HCT116 (cell line): Measurements from ENCODE around the gene IL19.

ENCODE experiments used
- CEBPB ChIP-seq: IDR thresholded peaks from 2 replicates; pipeline ENCODE4 v1.6.1; 2012; ENCODE audit warnings: low read depth
- EGR1 ChIP-seq: IDR thresholded peaks from 2 replicates; pipeline ENCODE4 v1.6.1; 2012; ENCODE audit warnings: low read depth
- EZH2phosphoT487 ChIP-seq: fragments of 200-600 bp; IDR thresholded peaks from 2 replicates; pipeline ENCODE4 v1.6.1; 2018; ENCODE audit warnings: antibody characterized with exemption, borderline replicate concordance
- POLR2A ChIP-seq: IDR thresholded peaks from 2 replicates; pipeline ENCODE4 v1.7.0; 2011; ENCODE audit warnings: borderline replicate concordance; ENCODE audit not compliant: insufficient read depth, insufficient read length; ENCODE audit errors: extremely low read depth
- POLR2AphosphoS5 ChIP-seq: IDR thresholded peaks from 2 replicates; pipeline ENCODE4 v1.6.1; 2011; ENCODE audit warnings: mild to moderate bottlenecking, low read depth, low read length, moderate library complexity
- RAD21 ChIP-seq: IDR thresholded peaks from 2 replicates; pipeline ENCODE4 v1.6.1; 2012; ENCODE audit warnings: low read depth, mild to moderate bottlenecking
- SIN3A ChIP-seq: IDR thresholded peaks from 2 replicates; pipeline ENCODE4 v1.6.1; 2012; ENCODE audit warnings: low read depth
- YY1 ChIP-seq: IDR thresholded peaks from 2 replicates; pipeline ENCODE4 v1.6.1; 2011; ENCODE audit warnings: low read length, low read depth, moderate library complexity, mild to moderate bottlenecking; ENCODE audit not compliant: insufficient replicate concordance; ENCODE audit errors: extremely low read depth
- ZFX ChIP-seq: fragments of 450-650 bp; IDR thresholded peaks from 2 replicates; pipeline ENCODE4 v1.6.1; 2017
- ZNF274 ChIP-seq: fragments of 200-500 bp; sonication (Bioruptor generic); IDR thresholded peaks from 2 replicates; pipeline ENCODE4 v1.6.1; 2014; ENCODE audit warnings: mild to moderate bottlenecking, low read depth, low read length, inconsistent platforms
- TF ChIP-seq, protein P1 (sequence below): IDR thresholded peaks from 2 replicates; pipeline ENCODE4 v1.6.1; 2012
- TF ChIP-seq, protein P2 (sequence below), 3 experiments: fragments of 200-600 bp in 1 of 3; sonication (generic) in 1 of 3; IDR thresholded peaks in 2 of 3; conservative IDR thresholded peaks in 1 of 3; 2 replicates each; pipeline ENCODE4 v1.5.1; 2012 to 2017; ENCODE audit warnings: low read depth in 2 of 3, low read length in 2 of 3, antibody characterized with exemption in 1 of 3, borderline replicate concordance in 1 of 3, control low read depth in 1 of 3, mild to moderate bottlenecking in 1 of 3, mixed read lengths in 1 of 3, mixed run types in 1 of 3, moderate library complexity in 1 of 3; ENCODE audit not compliant: insufficient read depth in 1 of 3
- TF ChIP-seq, protein P3 (sequence below): IDR thresholded peaks from 2 replicates; pipeline ENCODE4 v1.6.1; 2012; ENCODE audit warnings: low read depth

DNA sequence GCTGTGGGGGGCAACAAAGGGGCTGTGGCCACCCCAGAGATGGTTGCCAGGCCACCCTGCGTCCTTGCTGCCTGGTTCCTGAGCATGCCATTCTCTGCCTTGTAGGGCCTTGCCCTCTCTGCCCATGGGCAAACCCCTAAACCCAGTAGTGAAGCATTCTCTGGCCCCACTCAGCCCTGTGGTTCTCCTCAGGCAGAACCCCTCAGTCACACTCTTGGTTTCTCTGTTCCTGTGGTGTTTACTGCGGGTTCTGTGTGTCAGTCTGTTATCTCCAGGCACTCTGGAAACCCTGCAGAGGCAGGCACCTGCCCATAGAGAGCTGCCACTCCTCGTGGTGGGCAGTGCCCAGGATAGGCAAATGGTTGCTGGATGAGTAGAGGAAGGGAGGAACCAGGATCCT lies 41.1 kb upstream of the IL19 start:
- TF ChIP-seq, protein P1, sequence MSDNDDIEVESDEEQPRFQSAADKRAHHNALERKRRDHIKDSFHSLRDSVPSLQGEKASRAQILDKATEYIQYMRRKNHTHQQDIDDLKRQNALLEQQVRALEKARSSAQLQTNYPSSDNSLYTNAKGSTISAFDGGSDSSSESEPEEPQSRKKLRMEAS = no peak
- TF ChIP-seq EZH2phosphoT487 = no peak
- no peak for TF ChIP-seq ZNF274
- TF ChIP-seq POLR2A = no peak
- TF ChIP-seq, protein P2, sequence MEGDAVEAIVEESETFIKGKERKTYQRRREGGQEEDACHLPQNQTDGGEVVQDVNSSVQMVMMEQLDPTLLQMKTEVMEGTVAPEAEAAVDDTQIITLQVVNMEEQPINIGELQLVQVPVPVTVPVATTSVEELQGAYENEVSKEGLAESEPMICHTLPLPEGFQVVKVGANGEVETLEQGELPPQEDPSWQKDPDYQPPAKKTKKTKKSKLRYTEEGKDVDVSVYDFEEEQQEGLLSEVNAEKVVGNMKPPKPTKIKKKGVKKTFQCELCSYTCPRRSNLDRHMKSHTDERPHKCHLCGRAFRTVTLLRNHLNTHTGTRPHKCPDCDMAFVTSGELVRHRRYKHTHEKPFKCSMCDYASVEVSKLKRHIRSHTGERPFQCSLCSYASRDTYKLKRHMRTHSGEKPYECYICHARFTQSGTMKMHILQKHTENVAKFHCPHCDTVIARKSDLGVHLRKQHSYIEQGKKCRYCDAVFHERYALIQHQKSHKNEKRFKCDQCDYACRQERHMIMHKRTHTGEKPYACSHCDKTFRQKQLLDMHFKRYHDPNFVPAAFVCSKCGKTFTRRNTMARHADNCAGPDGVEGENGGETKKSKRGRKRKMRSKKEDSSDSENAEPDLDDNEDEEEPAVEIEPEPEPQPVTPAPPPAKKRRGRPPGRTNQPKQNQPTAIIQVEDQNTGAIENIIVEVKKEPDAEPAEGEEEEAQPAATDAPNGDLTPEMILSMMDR (IDR thresholded peaks at IDR 0.05 in 2 of 3, conservative IDR thresholded peaks at IDR 0.05 in 1 of 3; ENCODE audit: borderline replicate concordance in 1 of 3, insufficient read depth in 1 of 3, low read depth in 2 of 3, low read length in 2 of 3) = no peak
- TF ChIP-seq POLR2AphosphoS5 = no peak
- no peak for TF ChIP-seq YY1
- no peak for TF ChIP-seq SIN3A
- TF ChIP-seq ZFX = no peak
- TF ChIP-seq, protein P3, sequence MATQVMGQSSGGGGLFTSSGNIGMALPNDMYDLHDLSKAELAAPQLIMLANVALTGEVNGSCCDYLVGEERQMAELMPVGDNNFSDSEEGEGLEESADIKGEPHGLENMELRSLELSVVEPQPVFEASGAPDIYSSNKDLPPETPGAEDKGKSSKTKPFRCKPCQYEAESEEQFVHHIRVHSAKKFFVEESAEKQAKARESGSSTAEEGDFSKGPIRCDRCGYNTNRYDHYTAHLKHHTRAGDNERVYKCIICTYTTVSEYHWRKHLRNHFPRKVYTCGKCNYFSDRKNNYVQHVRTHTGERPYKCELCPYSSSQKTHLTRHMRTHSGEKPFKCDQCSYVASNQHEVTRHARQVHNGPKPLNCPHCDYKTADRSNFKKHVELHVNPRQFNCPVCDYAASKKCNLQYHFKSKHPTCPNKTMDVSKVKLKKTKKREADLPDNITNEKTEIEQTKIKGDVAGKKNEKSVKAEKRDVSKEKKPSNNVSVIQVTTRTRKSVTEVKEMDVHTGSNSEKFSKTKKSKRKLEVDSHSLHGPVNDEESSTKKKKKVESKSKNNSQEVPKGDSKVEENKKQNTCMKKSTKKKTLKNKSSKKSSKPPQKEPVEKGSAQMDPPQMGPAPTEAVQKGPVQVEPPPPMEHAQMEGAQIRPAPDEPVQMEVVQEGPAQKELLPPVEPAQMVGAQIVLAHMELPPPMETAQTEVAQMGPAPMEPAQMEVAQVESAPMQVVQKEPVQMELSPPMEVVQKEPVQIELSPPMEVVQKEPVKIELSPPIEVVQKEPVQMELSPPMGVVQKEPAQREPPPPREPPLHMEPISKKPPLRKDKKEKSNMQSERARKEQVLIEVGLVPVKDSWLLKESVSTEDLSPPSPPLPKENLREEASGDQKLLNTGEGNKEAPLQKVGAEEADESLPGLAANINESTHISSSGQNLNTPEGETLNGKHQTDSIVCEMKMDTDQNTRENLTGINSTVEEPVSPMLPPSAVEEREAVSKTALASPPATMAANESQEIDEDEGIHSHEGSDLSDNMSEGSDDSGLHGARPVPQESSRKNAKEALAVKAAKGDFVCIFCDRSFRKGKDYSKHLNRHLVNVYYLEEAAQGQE = no peak
- no peak for TF ChIP-seq CEBPB
- no peak for TF ChIP-seq RAD21
- no peak for TF ChIP-seq EGR1
